ENCODE data around the gene BRD7. TPM values are rescaled to one million over a fixed set of nuclear protein-coding genes. Genes with fewer than 3 reads are reported as not detected.
A peak's percentile ranks its signal among the peaks of the same experiment; 100 is the strongest.

Gene BRD7
- total RNA-seq, 2 donors from 2014 or later = 21.8 to 32.6 TPM

- ATAC-seq (no peak), DNase-seq (no peak)
- Histone ChIP-seq H3K4me1 (no peaks in the 10 kb centered on the region), H3K36me3 (replicated peaks in 1 of 2; ENCODE audit: insufficient read depth in 1 of 2, low read depth in 2 of 2) (peaks cover 0 to 12% of the 10 kb centered on the region in 2 donors), H3K4me3 (no peak overlapping the region), H3K27ac (no peak overlapping the region), H3K9me3 (no peaks in the 10 kb centered on the region), H3K27me3 (no peaks in the 10 kb centered on the region)
- 83 to 84% methylated on average over 20 to 22 of the region's 22 CpGs for WGBS, 2 donors
- TF ChIP-seq POLR2A (IDR thresholded peaks at IDR 0.05) = no peak
- intact Hi-C loops (cut with DNase I) = no loop called here
Observed at GRCh38 chr16:50311891-50312501, 56.8 kb downstream of the BRD7 start.

GRCh38 chr16:50311134-50311528, 57.7 kb downstream of the BRD7 start:
- H3K4me3 ChIP-seq = no peak overlapping the region
- TF ChIP-seq POLR2A (IDR thresholded peaks at IDR 0.05) = no peak
- TF ChIP-seq CTCF (IDR thresholded peaks at IDR 0.05) = no peak
- WGBS, 2 donors = 74 to 84% methylated on average over 3 to 4 of the region's 4 CpGs
- no peaks in the 10 kb centered on the region for H3K4me1 ChIP-seq
- H3K9me3 ChIP-seq = no peaks in the 10 kb centered on the region
- DNase-seq = no peak
- intact Hi-C loops (cut with DNase I) = no loop called here
- no peak for ATAC-seq
- no peaks in the 10 kb centered on the region for H3K27me3 ChIP-seq
- peaks cover 0 to 10% of the 10 kb centered on the region in 2 donors for H3K36me3 ChIP-seq (replicated peaks in 1 of 2; ENCODE audit: insufficient read depth in 1 of 2, low read depth in 2 of 2)
- no peak overlapping the region for H3K27ac ChIP-seq

GRCh38 chr16:50310308-50311133, 58.3 kb downstream of the BRD7 start:
- intact Hi-C loops (cut with DNase I) = no loop called here
- H3K27me3 ChIP-seq = no peaks in the 10 kb centered on the region
- peak in 1 of 4 donors; percentile 5 for DNase-seq
- no peak for ATAC-seq
- TF ChIP-seq POLR2A (IDR thresholded peaks at IDR 0.05) (no peak), CTCF (IDR thresholded peaks at IDR 0.05) (no peak)
- H3K36me3 ChIP-seq (replicated peaks in 1 of 2; ENCODE audit: insufficient read depth in 1 of 2, low read depth in 2 of 2) = peaks cover 0 to 4% of the 10 kb centered on the region in 2 donors
- no peaks in the 10 kb centered on the region for H3K4me1 ChIP-seq
- no peaks in the 10 kb centered on the region for H3K9me3 ChIP-seq
- no peak overlapping the region for H3K27ac ChIP-seq
- WGBS, 2 donors = 47 to 74% methylated on average over 8 to 18 of the region's 18 CpGs
- no peak overlapping the region for H3K4me3 ChIP-seq

GRCh38 chr16:50309527-50310307, 59.1 kb downstream of the BRD7 start:
- Histone ChIP-seq H3K4me3 (no peak overlapping the region), H3K36me3 (replicated peaks in 1 of 2; ENCODE audit: insufficient read depth in 1 of 2, low read depth in 2 of 2) (peaks cover 0 to 2% of the 10 kb centered on the region in 2 donors), H3K27ac (no peak overlapping the region), H3K27me3 (no peaks in the 10 kb centered on the region), H3K4me1 (no peaks in the 10 kb centered on the region), H3K9me3 (no peaks in the 10 kb centered on the region)
- no peak for ATAC-seq
- 57 to 59% methylated on average over 7 to 15 of the region's 15 CpGs for WGBS, 2 donors
- DNase-seq = peak in 1 of 4 donors; percentile 7
- intact Hi-C loops (cut with DNase I) = no loop called here
- TF ChIP-seq CTCF (IDR thresholded peaks at IDR 0.05) (no peak), POLR2A (IDR thresholded peaks at IDR 0.05) (no peak)

- H3K27me3 ChIP-seq = no peaks in the 10 kb centered on the region
- no peak overlapping the region for H3K4me3 ChIP-seq
- DNase-seq (peak in 1 of 4 donors; percentile 10), ATAC-seq (no peak)
- H3K9me3 ChIP-seq = no peaks in the 10 kb centered on the region
- 77 to 89% methylated on average over 4 to 11 of the region's 11 CpGs for WGBS, 2 donors
- H3K27ac ChIP-seq = no peak overlapping the region
- intact Hi-C loops (cut with DNase I) = no loop called here
- TF ChIP-seq CTCF (IDR thresholded peaks at IDR 0.05) (no peak), POLR2A (IDR thresholded peaks at IDR 0.05) (no peak)
- H3K4me1 ChIP-seq = no peaks in the 10 kb centered on the region
- H3K36me3 ChIP-seq (replicated peaks in 1 of 2; ENCODE audit: insufficient read depth in 1 of 2, low read depth in 2 of 2) = no peaks in the 10 kb centered on the region
Observed at GRCh38 chr16:50309156-50309526, 59.6 kb downstream of the BRD7 start.
